ENCODE results near the gene TRPV6.

DNA sequence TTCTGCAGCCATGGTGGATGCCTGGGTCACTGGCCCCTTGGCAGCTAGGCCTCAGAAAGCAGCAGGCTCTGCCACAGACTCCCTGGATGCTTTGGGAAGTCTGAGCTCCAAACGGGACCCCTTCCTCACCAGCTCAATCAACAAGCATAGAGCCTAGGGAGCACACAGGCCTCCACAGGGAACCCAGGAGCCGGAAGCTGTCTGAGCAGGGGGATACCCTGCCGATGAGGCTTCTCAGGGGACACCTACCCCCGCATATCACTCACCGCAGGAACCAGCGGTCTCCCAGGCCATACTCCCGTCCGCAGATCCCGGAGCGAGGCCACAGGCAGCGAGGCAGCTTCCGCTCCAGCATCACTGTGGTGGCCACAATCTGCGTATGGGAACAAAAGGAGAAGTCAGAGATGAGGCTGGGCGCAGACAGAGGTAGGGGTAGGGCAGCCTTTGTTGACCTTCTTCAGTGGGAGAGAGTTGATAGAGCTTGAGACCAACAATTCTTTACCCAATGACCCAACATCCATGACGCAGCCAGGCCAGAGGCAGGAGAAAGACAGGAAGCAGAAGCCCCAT is 13.4 kb downstream of the TRPV6 start:
- TF ChIP-seq EZH2 (IDR thresholded peaks at IDR 0.05; ENCODE audit: low read length), result no peak
- TF ChIP-seq, protein P1, sequence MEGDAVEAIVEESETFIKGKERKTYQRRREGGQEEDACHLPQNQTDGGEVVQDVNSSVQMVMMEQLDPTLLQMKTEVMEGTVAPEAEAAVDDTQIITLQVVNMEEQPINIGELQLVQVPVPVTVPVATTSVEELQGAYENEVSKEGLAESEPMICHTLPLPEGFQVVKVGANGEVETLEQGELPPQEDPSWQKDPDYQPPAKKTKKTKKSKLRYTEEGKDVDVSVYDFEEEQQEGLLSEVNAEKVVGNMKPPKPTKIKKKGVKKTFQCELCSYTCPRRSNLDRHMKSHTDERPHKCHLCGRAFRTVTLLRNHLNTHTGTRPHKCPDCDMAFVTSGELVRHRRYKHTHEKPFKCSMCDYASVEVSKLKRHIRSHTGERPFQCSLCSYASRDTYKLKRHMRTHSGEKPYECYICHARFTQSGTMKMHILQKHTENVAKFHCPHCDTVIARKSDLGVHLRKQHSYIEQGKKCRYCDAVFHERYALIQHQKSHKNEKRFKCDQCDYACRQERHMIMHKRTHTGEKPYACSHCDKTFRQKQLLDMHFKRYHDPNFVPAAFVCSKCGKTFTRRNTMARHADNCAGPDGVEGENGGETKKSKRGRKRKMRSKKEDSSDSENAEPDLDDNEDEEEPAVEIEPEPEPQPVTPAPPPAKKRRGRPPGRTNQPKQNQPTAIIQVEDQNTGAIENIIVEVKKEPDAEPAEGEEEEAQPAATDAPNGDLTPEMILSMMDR (optimal IDR thresholded peaks at IDR 0.05 in 1 of 3, IDR thresholded peaks at IDR 0.05 in 1 of 3, conservative IDR thresholded peaks at IDR 0.05 in 1 of 3; ENCODE audit: extremely low read depth in 1 of 3, insufficient read depth in 2 of 3, low read length in 3 of 3), result no peak
